ENCODE measurements around the gene DTNBP1.

DNA sequence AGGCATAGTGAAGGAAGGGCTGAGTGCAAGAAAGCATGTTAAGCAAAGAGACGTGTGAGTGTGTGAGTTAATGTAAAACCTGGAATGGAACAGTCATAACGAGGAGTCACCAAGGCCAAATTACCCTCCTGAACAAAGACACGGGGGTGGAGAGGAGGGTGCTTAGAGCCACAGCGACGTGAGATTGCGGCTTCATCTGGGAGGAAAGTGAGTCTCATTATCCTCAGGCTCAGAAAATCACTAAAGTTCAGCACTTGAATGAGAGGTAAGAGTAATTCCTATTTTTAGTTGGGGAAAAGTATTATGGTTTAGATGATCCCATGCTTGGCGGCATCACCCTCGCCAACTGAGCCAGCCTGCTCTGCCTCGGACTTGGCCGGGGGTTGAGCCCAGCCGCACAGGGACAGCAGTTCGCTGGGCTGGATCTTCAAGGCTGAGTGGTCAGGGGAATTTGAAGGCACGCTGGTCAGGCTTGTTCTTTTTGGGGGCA lies 136.6 kb downstream of the DTNBP1 start:
- no peak for TF ChIP-seq SMC3 (IDR thresholded peaks at IDR 0.05)
- TF ChIP-seq, protein P1, sequence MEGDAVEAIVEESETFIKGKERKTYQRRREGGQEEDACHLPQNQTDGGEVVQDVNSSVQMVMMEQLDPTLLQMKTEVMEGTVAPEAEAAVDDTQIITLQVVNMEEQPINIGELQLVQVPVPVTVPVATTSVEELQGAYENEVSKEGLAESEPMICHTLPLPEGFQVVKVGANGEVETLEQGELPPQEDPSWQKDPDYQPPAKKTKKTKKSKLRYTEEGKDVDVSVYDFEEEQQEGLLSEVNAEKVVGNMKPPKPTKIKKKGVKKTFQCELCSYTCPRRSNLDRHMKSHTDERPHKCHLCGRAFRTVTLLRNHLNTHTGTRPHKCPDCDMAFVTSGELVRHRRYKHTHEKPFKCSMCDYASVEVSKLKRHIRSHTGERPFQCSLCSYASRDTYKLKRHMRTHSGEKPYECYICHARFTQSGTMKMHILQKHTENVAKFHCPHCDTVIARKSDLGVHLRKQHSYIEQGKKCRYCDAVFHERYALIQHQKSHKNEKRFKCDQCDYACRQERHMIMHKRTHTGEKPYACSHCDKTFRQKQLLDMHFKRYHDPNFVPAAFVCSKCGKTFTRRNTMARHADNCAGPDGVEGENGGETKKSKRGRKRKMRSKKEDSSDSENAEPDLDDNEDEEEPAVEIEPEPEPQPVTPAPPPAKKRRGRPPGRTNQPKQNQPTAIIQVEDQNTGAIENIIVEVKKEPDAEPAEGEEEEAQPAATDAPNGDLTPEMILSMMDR (IDR thresholded peaks at IDR 0.05), result no peak
- no peak for TF ChIP-seq POLR2A (IDR thresholded peaks at IDR 0.05; ENCODE audit: low read length)
- no peak for TF ChIP-seq NPAS2 (CRISPR knock-in tag; IDR thresholded peaks at IDR 0.05; ENCODE audit: borderline replicate concordance)
- no peak for TF ChIP-seq RFX5 (IDR thresholded peaks at IDR 0.05)
- no peak for TF ChIP-seq ZFP36 (IDR thresholded peaks at IDR 0.05; ENCODE audit: borderline replicate concordance, partially characterized antibody)
- no peak for TF ChIP-seq CHD4 (IDR thresholded peaks at IDR 0.05; ENCODE audit: borderline replicate concordance)
- no peak for TF ChIP-seq HDAC2 (IDR thresholded peaks at IDR 0.05)
- TF ChIP-seq KDM5A (IDR thresholded peaks at IDR 0.05), result no peak
- no peak for TF ChIP-seq KDM1A (IDR thresholded peaks at IDR 0.05; ENCODE audit: low read depth)
- TF ChIP-seq HOXB5 (CRISPR knock-in tag; IDR thresholded peaks at IDR 0.05), result no peak
- TF ChIP-seq, protein P2, sequence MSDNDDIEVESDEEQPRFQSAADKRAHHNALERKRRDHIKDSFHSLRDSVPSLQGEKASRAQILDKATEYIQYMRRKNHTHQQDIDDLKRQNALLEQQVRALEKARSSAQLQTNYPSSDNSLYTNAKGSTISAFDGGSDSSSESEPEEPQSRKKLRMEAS (IDR thresholded peaks at IDR 0.05), result no peak
- TF ChIP-seq, protein P3, sequence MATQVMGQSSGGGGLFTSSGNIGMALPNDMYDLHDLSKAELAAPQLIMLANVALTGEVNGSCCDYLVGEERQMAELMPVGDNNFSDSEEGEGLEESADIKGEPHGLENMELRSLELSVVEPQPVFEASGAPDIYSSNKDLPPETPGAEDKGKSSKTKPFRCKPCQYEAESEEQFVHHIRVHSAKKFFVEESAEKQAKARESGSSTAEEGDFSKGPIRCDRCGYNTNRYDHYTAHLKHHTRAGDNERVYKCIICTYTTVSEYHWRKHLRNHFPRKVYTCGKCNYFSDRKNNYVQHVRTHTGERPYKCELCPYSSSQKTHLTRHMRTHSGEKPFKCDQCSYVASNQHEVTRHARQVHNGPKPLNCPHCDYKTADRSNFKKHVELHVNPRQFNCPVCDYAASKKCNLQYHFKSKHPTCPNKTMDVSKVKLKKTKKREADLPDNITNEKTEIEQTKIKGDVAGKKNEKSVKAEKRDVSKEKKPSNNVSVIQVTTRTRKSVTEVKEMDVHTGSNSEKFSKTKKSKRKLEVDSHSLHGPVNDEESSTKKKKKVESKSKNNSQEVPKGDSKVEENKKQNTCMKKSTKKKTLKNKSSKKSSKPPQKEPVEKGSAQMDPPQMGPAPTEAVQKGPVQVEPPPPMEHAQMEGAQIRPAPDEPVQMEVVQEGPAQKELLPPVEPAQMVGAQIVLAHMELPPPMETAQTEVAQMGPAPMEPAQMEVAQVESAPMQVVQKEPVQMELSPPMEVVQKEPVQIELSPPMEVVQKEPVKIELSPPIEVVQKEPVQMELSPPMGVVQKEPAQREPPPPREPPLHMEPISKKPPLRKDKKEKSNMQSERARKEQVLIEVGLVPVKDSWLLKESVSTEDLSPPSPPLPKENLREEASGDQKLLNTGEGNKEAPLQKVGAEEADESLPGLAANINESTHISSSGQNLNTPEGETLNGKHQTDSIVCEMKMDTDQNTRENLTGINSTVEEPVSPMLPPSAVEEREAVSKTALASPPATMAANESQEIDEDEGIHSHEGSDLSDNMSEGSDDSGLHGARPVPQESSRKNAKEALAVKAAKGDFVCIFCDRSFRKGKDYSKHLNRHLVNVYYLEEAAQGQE (IDR thresholded peaks at IDR 0.05), result no peak
